Hepatocyte (in vitro differentiated cells): Measurements from ENCODE around the gene TAPT1.

Experiments used
- CTCF ChIP-seq: fragments of 200-600 bp; sonication (generic); IDR thresholded peaks from 2 replicates; pipeline ENCODE4 v1.5.1; 2016; ENCODE audit warnings: antibody characterized with exemption, mild to moderate bottlenecking; ENCODE audit not compliant: poor library complexity
- EZH2phosphoT487 ChIP-seq: fragments of 200-600 bp; sonication (generic); IDR thresholded peaks from one replicate; pipeline ENCODE4 v1.6.1; 2018; ENCODE audit warnings: antibody characterized with exemption, mild to moderate bottlenecking, low read depth, moderate library complexity; ENCODE audit not compliant: unreplicated experiment, severe bottlenecking

- TF ChIP-seq CTCF (no peak), EZH2phosphoT487 (no peak)
Observed at GRCh38 chr4:16256343-16256742, 30.1 kb upstream of the TAPT1 start.
